Fibroblast of villous mesenchyme (primary cell): ENCODE results near the gene FNIP2. TPM values are rescaled to one million over a fixed set of nuclear protein-coding genes. Genes with fewer than 3 reads are reported as not detected.
"Not testable (repeated sequence)": the region's sequence is repeated elsewhere in the genome, so short reads cannot be mapped to it uniquely, and the experiment has no call there.

Experiments used
- DNase-seq: peaks from one replicate; pipeline ENCODE4 v3.0.0-alpha.2; 2010; ENCODE audit warnings: low read depth
- H3K4me3 ChIP-seq: 2 replicates; pipeline ENCODE4 v1.5.1; 2011; ENCODE audit warnings: low read depth, mild to moderate bottlenecking, low read length
- CTCF ChIP-seq: IDR thresholded peaks from 2 replicates; pipeline ENCODE4 v1.5.1; 2012; ENCODE audit warnings: low read depth, mild to moderate bottlenecking, low read length; ENCODE audit not compliant: insufficient read depth
- total RNA-seq: library from RNA; depleted of rRNA; stranded (reverse); fragments of >200 nt; gene quantifications from 2 replicates; pipeline ENCODE4 v1.2.3, GENCODE V29; 2012

FNIP2 gene
- total RNA-seq, 1 donor = 24.6 TPM

- DNase-seq = no peak
- no peak overlapping the region for H3K4me3 ChIP-seq
- no peak for TF ChIP-seq CTCF
These were observed 106.6 kb downstream of the FNIP2 start for GRCh38 chr4:158875455-158875854.

DNA sequence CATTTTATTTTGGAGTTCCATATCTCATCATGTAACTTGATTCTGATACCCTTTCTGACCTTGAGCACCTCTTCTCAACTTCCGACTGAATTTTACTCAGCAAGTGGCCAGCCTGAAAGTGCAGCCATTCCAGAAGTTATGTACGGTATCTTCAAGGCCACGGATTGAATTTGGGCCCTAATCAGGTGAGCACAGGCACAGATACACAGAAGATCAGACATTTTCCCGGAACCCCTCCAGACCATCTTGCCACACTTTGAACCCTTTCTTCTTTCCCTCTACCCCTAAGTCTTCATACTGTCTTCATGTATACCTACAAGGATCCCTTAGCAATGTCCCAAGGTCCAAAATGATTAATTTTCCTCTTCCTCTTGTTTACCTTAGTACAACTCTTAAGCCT, 108.2 kb downstream of the FNIP2 start:
- DNase-seq = no peak
- H3K4me3 ChIP-seq = no peak overlapping the region
- TF ChIP-seq CTCF = no peak

- not testable (repeated sequence) for H3K4me3 ChIP-seq, DNase-seq
These were observed 113.3 kb downstream of the FNIP2 start for GRCh38 chr4:158882142-158882541.

DNA sequence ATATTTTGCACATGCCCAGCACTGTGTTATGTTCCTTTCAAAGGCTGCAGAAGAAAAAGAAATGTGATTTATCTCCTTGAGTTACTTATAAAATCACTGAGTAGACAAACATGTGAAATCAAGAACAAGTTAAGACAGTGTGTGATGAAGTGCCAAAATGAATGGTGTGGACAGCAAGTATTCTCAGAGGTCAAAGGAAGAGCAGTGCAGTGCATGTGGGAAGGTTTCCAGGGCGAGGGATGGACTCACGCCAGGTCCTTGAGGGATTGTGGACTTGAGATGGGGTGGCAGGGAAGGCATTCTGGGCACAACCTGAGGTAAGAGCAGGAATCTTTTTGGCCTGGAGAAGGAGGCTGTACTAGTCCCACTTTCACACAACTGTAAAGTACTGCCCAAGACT, 115.5 kb downstream of the FNIP2 start:
- H3K4me3 ChIP-seq = no peak overlapping the region
- no peak for TF ChIP-seq CTCF
- DNase-seq = no peak

- H3K4me3 ChIP-seq = no peak overlapping the region
- TF ChIP-seq CTCF = no peak
- DNase-seq = no peak
These were observed 116.7 kb downstream of the FNIP2 start for GRCh38 chr4:158885564-158885963.

DNA sequence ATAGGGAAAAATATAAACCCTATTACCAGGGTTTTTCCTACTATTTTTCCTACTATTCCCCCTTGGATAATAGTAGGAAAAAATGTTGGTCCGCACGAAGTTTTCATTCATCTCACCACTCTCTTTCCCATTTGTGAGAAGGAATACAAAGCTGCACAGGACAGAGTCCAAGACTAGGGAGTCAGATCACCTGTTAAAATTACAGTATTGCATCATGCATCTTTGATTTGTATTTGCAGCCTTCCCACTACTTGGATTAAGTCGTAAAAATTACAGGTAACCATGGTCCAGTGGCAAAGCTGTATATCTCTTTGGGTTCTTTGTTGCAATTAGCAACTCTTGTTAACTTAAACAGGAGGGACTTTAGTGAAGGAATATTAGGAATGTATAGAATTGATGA, 121.5 kb downstream of the FNIP2 start:
- no peak for TF ChIP-seq CTCF
- DNase-seq = no peak
- H3K4me3 ChIP-seq = no peak overlapping the region

- TF ChIP-seq CTCF = no peak
- no peak for DNase-seq
- no peak overlapping the region for H3K4me3 ChIP-seq
These were observed 122.4 kb downstream of the FNIP2 start for GRCh38 chr4:158891256-158891655.
